Measurements from ENCODE around the gene NFKB1. TPM values are rescaled to one million over a fixed set of nuclear protein-coding genes. Genes with fewer than 3 reads are reported as not detected.

Gene NFKB1
- total and polyA plus RNA-seq, 9 of the 15 experiments (the other 6 are each of a cell fraction or from before 2014, with no cell fraction given) = 2.4 to 14.5 (median 10.3) TPM

GRCh38 chr4:102640669-102641068 is 139.5 kb downstream of the NFKB1 start:
- H3K27me3 ChIP-seq (ENCODE audit: control insufficient read depth in 2 of 2, insufficient read depth in 2 of 2, low read length in 2 of 2) = no peaks in the 10 kb centered on the region
- H3K79me2 ChIP-seq (ENCODE audit: control insufficient read depth, insufficient read depth, low read length) = no peaks in the 10 kb centered on the region
- H3K9ac ChIP-seq (ENCODE audit: insufficient read depth in 1 of 2, low read depth in 2 of 2, low read length in 2 of 2) = no peak overlapping the region
- H4K20me1 ChIP-seq (replicated peaks; ENCODE audit: control insufficient read depth, insufficient read depth, low read length) = no peaks in the 10 kb centered on the region
- no TSS peak for BruUV-seq (replicated peaks)
- H3K4me2 ChIP-seq (ENCODE audit: insufficient read depth, low read length) = no peak overlapping the region
- no peak for ATAC-seq
- ChIA-PET CTCF (ENCODE audit: low intra/inter-chr PET ratio) (no interaction called here), POLR2A (no interaction called here)
- in situ Hi-C loops (cut with MboI) (no loop called here), intact Hi-C loops (cut with micrococcal nuclease) (no loop called here)
- no peaks in the 10 kb centered on the region for H3K36me3 ChIP-seq (ENCODE audit: control insufficient read depth, insufficient read depth, low read length)
- no peak for FAIRE-seq
- 61% methylated on average over 4 of the region's 4 CpGs for WGBS (ENCODE audit: insufficient coverage, low coverage, missing lambda C conversion rate)
- H3K4me1 ChIP-seq (replicated peaks in 1 of 2; ENCODE audit: control insufficient read depth in 2 of 2, insufficient read depth in 2 of 2, low read length in 2 of 2) = no peaks in the 10 kb centered on the region
- no peak overlapping the region for H2AFZ ChIP-seq (ENCODE audit: low read depth, low read length)
- H3K9me1 ChIP-seq (ENCODE audit: control insufficient read depth, insufficient read depth, low read length) = no peaks in the 10 kb centered on the region
- DNase-seq (ENCODE audit: extremely low read depth in 1 of 4, low spot score in 3 of 4) = no peak
- H3K4me3 ChIP-seq = no peak overlapping the region
- H3K27ac ChIP-seq (ENCODE audit: extremely low read depth, low read depth, low read length) = no peak overlapping the region
- no peaks in the 10 kb centered on the region for H3K9me3 ChIP-seq (replicated peaks; ENCODE audit: control insufficient read depth, insufficient read depth, low read depth, low read length)
- TF ChIP-seq E2F3 (CRISPR knock-in tag; IDR thresholded peaks at IDR 0.05) = no peak
- TF ChIP-seq ZNF239 (CRISPR knock-in tag; IDR thresholded peaks at IDR 0.05) = no peak
- TF ChIP-seq SMAD4 (CRISPR knock-in tag; conservative IDR thresholded peaks at IDR 0.05) = no peak
- no peak for TF ChIP-seq ZNF318 (IDR thresholded peaks at IDR 0.05; ENCODE audit: borderline replicate concordance in 1 of 2, low read depth in 1 of 2)
- no peak for TF ChIP-seq ZNF384 (IDR thresholded peaks at IDR 0.05; ENCODE audit: low read depth, low read length)
- no peak for TF ChIP-seq PHB2 (IDR thresholded peaks at IDR 0.05; ENCODE audit: low read depth)
- TF ChIP-seq CBX3 (IDR thresholded peaks at IDR 0.05; ENCODE audit: borderline replicate concordance in 1 of 2, low read length in 2 of 2) = no peak
- no peak for TF ChIP-seq BCOR (IDR thresholded peaks at IDR 0.05)
- no peak for TF ChIP-seq PRDM10 (IDR thresholded peaks at IDR 0.05; ENCODE audit: partially characterized antibody)
- no peak for TF ChIP-seq ZNF764 (CRISPR knock-in tag; IDR thresholded peaks at IDR 0.05; ENCODE audit: low read depth)
- no peak for TF ChIP-seq OTX1 (CRISPR knock-in tag; IDR thresholded peaks at IDR 0.05)
- no peak for TF ChIP-seq MED1 (CRISPR knock-in tag; IDR thresholded peaks at IDR 0.05; ENCODE audit: borderline replicate concordance)
- TF ChIP-seq ZNF212 (CRISPR knock-in tag; IDR thresholded peaks at IDR 0.05) = no peak

Data from K562 (cell line).